Peyer's patch (tissue), 4 donors: ENCODE measurements around the gene TNFAIP6. TPM values are rescaled to one million over a fixed set of nuclear protein-coding genes. Genes with fewer than 3 reads are reported as not detected.
A peak's percentile ranks its signal among the peaks of the same experiment; 100 is the strongest.
"Not testable (repeated sequence)": the region's sequence is repeated elsewhere in the genome, so short reads cannot be mapped to it uniquely, and the experiment has no call there.

ENCODE experiments used
- DNase-seq, 3 donors: peaks; one replicate each; pipeline ENCODE4 v3.0.0-alpha.2; 2017 to 2019
- H3K27ac ChIP-seq, 4 donors: fragments of 200-600 bp; sonication (generic); one replicate each; pipeline ENCODE4 v1.5.1; 2016 to 2019
- H3K27me3 ChIP-seq, 2 donors: fragments of 200-600 bp; sonication (generic); one replicate each; pipeline ENCODE4 v1.5.1; 2019
- H3K36me3 ChIP-seq, 3 donors: fragments of 200-600 bp; sonication (generic); one replicate each; pipeline ENCODE4 v1.5.1; 2016 to 2019
- H3K4me1 ChIP-seq, 4 donors: fragments of 200-600 bp; sonication (generic); one replicate each; pipeline ENCODE4 v1.5.1; 2016 to 2019
- H3K4me3 ChIP-seq, 4 donors: fragments of 200-600 bp; sonication (generic); 1 replicate in 3 of 4; 2 replicates in 1 of 4; pipeline ENCODE4 v1.5.1; 2016 to 2019; ENCODE audit warnings: mild to moderate bottlenecking in 1 of 4
- H3K9me3 ChIP-seq, 4 donors: fragments of 200-600 bp; sonication (generic); one replicate each; pipeline ENCODE4 v1.5.1; 2016 to 2019; ENCODE audit warnings: mild to moderate bottlenecking in 1 of 4
- POLR2A ChIP-seq, 2 donors: fragments of 450-650 bp; IDR thresholded peaks; one replicate each; pipeline ENCODE4 v1.5.1; 2017; ENCODE audit warnings: antibody characterized with exemption in 2 of 2, mild to moderate bottlenecking in 2 of 2, moderate library complexity in 2 of 2
- total RNA-seq, 4 donors: library from RNA; depleted of rRNA; stranded (reverse); fragments of >200 nt; gene quantifications; one replicate each; pipeline ENCODE4 v1.1.0, GENCODE V29; 2016
- TF ChIP-seq, protein P1 (sequence below), 6 experiments: fragments of 450-650 bp in 4 of 6; fragments of 200-600 bp in 2 of 6; sonication (generic) in 1 of 6; IDR thresholded peaks; one replicate each; pipeline ENCODE4 v1.5.1; 2017 to 2019; ENCODE audit warnings: antibody characterized with exemption in 6 of 6, mild to moderate bottlenecking in 3 of 6, moderate library complexity in 1 of 6

TNFAIP6 gene
- total RNA-seq, 4 donors from 2014 or later, result 1.1 TPM; not detected in 3

DNA sequence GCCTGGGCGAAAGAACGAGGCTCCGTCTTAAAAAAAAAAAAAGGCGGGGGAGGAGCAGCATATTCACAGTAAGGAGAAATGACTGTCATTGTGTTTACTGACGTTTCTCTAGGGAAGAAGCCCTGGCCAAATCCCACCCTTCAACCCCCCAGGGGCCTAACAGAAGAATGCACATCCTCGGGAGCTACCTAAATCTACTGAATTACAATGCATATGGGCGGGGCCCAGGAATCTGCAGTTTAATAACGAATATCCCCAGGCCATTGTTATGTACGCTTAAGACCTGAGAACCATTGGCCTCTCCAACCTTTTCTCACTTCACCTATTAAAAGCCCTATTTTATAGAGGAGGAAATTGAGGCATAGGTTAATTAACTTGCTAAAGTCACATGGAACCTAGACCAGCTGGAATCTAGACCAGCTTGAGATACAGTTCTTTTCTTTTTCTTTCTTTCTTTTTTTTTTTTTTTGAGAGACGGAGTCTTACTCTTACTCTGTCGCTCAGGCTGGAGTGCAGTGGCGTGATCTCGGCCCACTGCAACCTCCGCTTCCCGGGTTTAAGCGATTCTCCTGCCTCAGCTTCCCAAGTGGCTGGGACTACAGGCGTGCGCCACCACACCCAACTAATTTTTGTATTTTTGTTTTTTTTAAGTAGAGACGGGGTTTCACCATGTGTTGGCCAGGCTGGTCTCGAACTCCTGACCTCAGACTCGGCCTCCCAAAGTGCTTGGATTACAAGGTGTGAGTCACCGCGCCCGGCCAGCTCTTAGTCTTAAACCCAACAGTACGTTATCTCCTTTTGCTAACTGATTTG lies 51.6 kb downstream of the TNFAIP6 start:
- no peaks in the 10 kb centered on the region for H3K9me3 ChIP-seq
- peak overlapping the region in 3 of 4 donors; percentile 84 to 96 (median 86) for H3K27ac ChIP-seq
- TF ChIP-seq, protein P1, sequence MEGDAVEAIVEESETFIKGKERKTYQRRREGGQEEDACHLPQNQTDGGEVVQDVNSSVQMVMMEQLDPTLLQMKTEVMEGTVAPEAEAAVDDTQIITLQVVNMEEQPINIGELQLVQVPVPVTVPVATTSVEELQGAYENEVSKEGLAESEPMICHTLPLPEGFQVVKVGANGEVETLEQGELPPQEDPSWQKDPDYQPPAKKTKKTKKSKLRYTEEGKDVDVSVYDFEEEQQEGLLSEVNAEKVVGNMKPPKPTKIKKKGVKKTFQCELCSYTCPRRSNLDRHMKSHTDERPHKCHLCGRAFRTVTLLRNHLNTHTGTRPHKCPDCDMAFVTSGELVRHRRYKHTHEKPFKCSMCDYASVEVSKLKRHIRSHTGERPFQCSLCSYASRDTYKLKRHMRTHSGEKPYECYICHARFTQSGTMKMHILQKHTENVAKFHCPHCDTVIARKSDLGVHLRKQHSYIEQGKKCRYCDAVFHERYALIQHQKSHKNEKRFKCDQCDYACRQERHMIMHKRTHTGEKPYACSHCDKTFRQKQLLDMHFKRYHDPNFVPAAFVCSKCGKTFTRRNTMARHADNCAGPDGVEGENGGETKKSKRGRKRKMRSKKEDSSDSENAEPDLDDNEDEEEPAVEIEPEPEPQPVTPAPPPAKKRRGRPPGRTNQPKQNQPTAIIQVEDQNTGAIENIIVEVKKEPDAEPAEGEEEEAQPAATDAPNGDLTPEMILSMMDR (IDR thresholded peaks at IDR 0.05), result no peak
- TF ChIP-seq POLR2A (IDR thresholded peaks at IDR 0.05), result no peak
- H3K36me3 ChIP-seq, result peaks cover 0 to 14% (median 0%) of the 10 kb centered on the region in 3 donors
- H3K27me3 ChIP-seq, result no peaks in the 10 kb centered on the region
- peaks cover 0 to 9% (median 6%) of the 10 kb centered on the region in 4 donors for H3K4me1 ChIP-seq
- peak overlapping the region in 2 of 4 donors; percentile 72 to 80 for H3K4me3 ChIP-seq
- DNase-seq, result no peak

DNA sequence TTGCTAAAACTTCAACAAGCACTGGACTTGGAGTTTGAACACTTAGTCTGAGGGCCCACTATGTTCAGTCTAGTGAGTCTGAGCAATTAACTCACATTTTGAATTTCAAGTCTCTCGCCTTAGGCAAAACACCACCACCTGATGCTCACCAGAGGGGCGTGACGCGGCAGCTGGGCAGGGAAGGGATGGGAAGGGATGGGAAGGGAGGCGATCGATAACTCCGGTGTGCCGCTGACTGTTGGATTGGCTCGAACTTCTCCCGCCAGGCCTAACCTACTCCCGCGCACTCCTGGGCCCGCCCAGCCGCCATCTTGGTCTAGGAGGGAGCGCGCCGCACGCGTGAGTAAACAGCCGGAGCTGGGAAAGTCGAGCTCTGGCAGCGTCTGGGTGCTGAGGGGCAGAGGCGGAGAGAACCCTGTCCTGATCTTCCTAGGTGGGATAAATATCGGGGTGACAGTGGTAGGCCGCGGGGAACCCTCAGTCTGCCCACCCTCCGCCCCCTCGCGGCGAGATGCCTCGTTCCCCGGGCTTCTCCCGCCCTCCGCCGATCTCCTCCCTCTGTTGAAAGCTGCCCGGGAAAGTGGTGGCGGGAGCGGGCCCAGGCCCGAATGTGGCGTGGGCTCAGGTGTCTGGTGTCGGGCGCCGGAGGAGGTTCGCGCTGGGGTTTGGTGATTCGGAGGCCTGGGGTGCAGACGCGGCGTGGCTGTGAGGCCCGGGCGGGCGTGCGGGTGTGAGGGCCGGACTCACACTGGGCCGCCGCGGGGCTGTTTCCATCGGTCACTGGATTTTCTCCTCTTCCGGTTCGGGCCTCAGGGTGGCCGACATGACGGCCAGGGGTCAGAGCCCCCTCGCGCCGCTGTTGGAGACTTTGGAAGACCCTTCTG lies 52.5 kb downstream of the TNFAIP6 start, which contains the start of gene RIF1:
Gene RIF1, plus strand, starts transcription at position 302 of the 884 bp plus-strand sequence. Its CDS starts 522 bp downstream, at position 824.
- Histone ChIP-seq H3K36me3 (peaks cover 0 to 19% (median 0%) of the 10 kb centered on the region in 3 donors), H3K4me1 (peaks cover 0 to 9% (median 6%) of the 10 kb centered on the region in 4 donors), H3K9me3 (no peaks in the 10 kb centered on the region), H3K4me3 (peak within 1 kb of the TSS; percentile 72 to 90 (median 80)), H3K27me3 (no peaks in the 10 kb centered on the region), H3K27ac (peak within 1 kb of the TSS; percentile 84 to 96 (median 86))
- TF ChIP-seq, protein P1 (IDR thresholded peaks at IDR 0.05), result peak; percentile 2 to 76 (median 72)
- TF ChIP-seq POLR2A (IDR thresholded peaks at IDR 0.05), result peak in 1 of 2 donors; percentile 32
- peak; percentile 75 to 92 (median 91) for DNase-seq

DNA sequence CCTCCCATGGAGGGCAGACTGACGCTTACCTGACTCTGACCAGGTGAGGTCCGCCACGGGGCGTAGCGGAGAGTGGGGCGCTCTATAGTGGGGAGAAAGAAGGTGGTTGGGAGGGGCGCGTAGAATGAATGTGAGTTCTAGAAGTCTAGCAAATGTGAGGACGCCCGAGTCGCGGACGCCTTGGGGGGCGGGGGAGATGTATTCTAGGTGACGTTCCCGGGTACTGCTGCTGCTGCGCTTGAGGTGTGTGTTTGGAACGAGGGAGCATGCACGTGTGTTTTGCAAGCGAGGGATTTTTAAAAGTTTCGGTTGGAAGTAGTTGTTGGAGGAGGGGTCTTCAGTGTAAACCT lies 53.1 kb downstream of the TNFAIP6 start:
- TF ChIP-seq, protein P1 (IDR thresholded peaks at IDR 0.05), result no peak
- no peak for TF ChIP-seq POLR2A (IDR thresholded peaks at IDR 0.05)
- Histone ChIP-seq H3K9me3 (no peaks in the 10 kb centered on the region), H3K27ac (peak overlapping the region; percentile 84 to 96 (median 86)), H3K4me3 (peak overlapping the region; percentile 72 to 90 (median 80)), H3K4me1 (peaks cover 0 to 9% (median 6%) of the 10 kb centered on the region in 4 donors), H3K36me3 (peaks cover 0 to 22% (median 0%) of the 10 kb centered on the region in 3 donors), H3K27me3 (no peaks in the 10 kb centered on the region)
- DNase-seq, result peak in 2 of 3 donors; percentile 47 to 69

DNA sequence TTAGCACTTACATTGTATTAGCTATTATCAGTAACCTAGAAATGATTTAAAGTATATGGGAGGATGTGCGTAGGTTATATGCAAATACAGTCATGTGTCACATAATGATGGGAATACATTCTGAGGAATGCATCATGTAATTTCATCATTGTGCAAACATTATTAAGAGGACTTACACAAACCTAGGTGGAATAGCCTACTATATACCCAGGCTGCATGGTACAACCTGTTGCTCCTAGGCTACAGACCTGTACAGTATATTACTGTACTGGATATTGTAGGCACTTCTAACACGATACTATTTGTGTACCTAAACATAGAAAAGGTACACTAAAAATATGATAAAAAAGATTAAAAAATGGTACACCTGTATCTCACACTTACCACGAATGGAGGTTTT lies 60.3 kb downstream of the TNFAIP6 start:
- peaks cover 0 to 88% (median 0%) of the 10 kb centered on the region in 3 donors for H3K36me3 ChIP-seq

DNA sequence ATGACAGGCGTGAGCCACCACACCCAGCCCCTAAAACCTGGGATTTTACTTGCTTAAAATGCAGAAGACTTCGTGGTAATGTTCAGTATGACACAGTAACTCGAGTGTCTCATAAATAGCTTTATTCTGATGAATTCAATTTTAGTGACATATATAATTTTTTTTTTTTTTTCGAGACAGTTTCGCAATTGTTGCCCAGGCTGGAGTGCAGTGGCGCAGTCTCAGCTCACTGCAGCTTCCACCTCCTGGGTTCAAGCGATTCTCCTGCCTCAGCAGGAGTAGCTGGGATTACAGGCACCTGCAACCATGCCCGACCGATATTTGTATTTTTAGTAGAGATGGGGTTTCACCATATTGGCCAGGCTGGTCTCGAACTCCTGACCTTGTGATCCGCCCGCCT lies 64.3 kb downstream of the TNFAIP6 start:
- H3K9me3 ChIP-seq, H3K4me3 ChIP-seq, H3K4me1 ChIP-seq, DNase-seq, H3K27ac ChIP-seq, H3K27me3 ChIP-seq: not testable (repeated sequence)
- peaks cover 0 to 68% (median 0%) of the 10 kb centered on the region in 3 donors for H3K36me3 ChIP-seq

More for the DNA sequence above, 60.3 kb downstream of the TNFAIP6 start:
- no peak overlapping the region for H3K27ac ChIP-seq
- no peaks in the 10 kb centered on the region for H3K4me1 ChIP-seq
- DNase-seq, result no peak
- H3K9me3 ChIP-seq, result no peaks in the 10 kb centered on the region
- no peak for TF ChIP-seq POLR2A (IDR thresholded peaks at IDR 0.05)
- TF ChIP-seq, protein P1 (IDR thresholded peaks at IDR 0.05), result no peak
- H3K4me3 ChIP-seq, result no peak overlapping the region
- no peaks in the 10 kb centered on the region for H3K27me3 ChIP-seq
